ENCODE results near the gene APOE. TPM values are rescaled to one million over a fixed set of nuclear protein-coding genes. Genes with fewer than 3 reads are reported as not detected.

The APOE gene
- total and polyA plus RNA-seq, 9 of the 15 experiments (the other 6 are each of a cell fraction or from before 2014, with no cell fraction given): 0.14 to 180 (median 58.1) TPM; not detected in 1

GRCh38 chr19:44904426-44904994, 1.1 kb upstream of the APOE start:
- CTCF ChIA-PET (ENCODE audit: low intra/inter-chr PET ratio): interaction anchor here (0.6 to 2.1 kb wide), 2 partner anchors 47 to 132 kb away, joined by 4 to 27 read pairs; no protein-coding TSS in a partner anchor
- Histone ChIP-seq H3K4me3 (no peak overlapping the region), H4K20me1 (replicated peaks; ENCODE audit: control insufficient read depth, insufficient read depth, low read length) (0 out of 2 replicates have a peak, but pooled peaks cover 3% of the 10 kb centered on the region), H3K27me3 (ENCODE audit: control insufficient read depth in 2 of 2, insufficient read depth in 2 of 2, low read length in 2 of 2) (no peaks in the 10 kb centered on the region), H3K9ac (ENCODE audit: insufficient read depth in 1 of 2, low read depth in 2 of 2, low read length in 2 of 2) (peak overlapping the region in 1 of 2 experiments; percentile 65; a peak in 2 of 4 replicates), H3K4me1 (replicated peaks in 1 of 2; ENCODE audit: control insufficient read depth in 2 of 2, insufficient read depth in 2 of 2, low read length in 2 of 2) (peaks cover 20 to 73% of the 10 kb centered on the region in 2 experiments; a peak in 4 of 5 replicates), H3K9me1 (ENCODE audit: control insufficient read depth, insufficient read depth, low read length) (no peaks in the 10 kb centered on the region), H2AFZ (ENCODE audit: low read depth, low read length) (no peak overlapping the region), H3K9me3 (replicated peaks; ENCODE audit: control insufficient read depth, insufficient read depth, low read depth, low read length) (no peaks in the 10 kb centered on the region), H3K79me2 (ENCODE audit: control insufficient read depth, insufficient read depth, low read length) (no peaks in the 10 kb centered on the region; the same call in 2 of the 3 replicates), H3K36me3 (ENCODE audit: control insufficient read depth, insufficient read depth, low read length) (peaks cover 69% of the 10 kb centered on the region; the same call in 2 of the 3 replicates), H3K27ac (ENCODE audit: extremely low read depth, low read depth, low read length) (peak overlapping the region; percentile 40; the same call in 2 of the 3 replicates), H3K4me2 (ENCODE audit: insufficient read depth, low read length) (no peak overlapping the region)
- BruUV-seq (replicated peaks): no TSS peak
- peak in 3 of 4 experiments; percentile 32 to 46 (median 32) for DNase-seq (ENCODE audit: extremely low read depth in 1 of 4, low spot score in 3 of 4)
- FAIRE-seq: peak; percentile 15
- in situ Hi-C loops (cut with MboI) (no loop called here), intact Hi-C loops (cut with micrococcal nuclease) (loop anchor here (5.0 kb wide), 1 partner anchor 153 kb away; no protein-coding TSS in a partner anchor)
- POLR2A ChIA-PET: interaction anchor here (0.6 to 2.5 kb wide), 10 partner anchors 10 to 168 kb away, joined by 3 to 11 read pairs (median 3); no protein-coding TSS in a partner anchor
- peak; percentile 11; the same call in 2 of the 3 replicates for ATAC-seq
- 82% methylated on average over 12 of the region's 12 CpGs for WGBS (ENCODE audit: insufficient coverage, low coverage, missing lambda C conversion rate)
- TF ChIP-seq CBX1 (IDR thresholded peaks at IDR 0.05; ENCODE audit: low read depth): peak; percentile 67; the same call in 1 of the 2 replicates
- 0 out of 2 replicates have a peak, but pooled peaks have one; percentile 9 for TF ChIP-seq ELF2 (CRISPR knock-in tag; IDR thresholded peaks at IDR 0.05)
- TF ChIP-seq PHF20 (IDR thresholded peaks at IDR 0.05; ENCODE audit: partially characterized antibody): peak; percentile 19
- TF ChIP-seq SPI1 (IDR thresholded peaks at IDR 0.05; ENCODE audit: borderline replicate concordance, low read depth, low read length): no peak
- 0 out of 2 replicates have a peak, but pooled peaks have one; percentile 28 for TF ChIP-seq TCF15 (CRISPR knock-in tag; IDR thresholded peaks at IDR 0.05)
- TF ChIP-seq MYNN (IDR thresholded peaks at IDR 0.05): 0 out of 2 replicates have a peak, but pooled peaks have one; percentile 12
- TF ChIP-seq MYNN (CRISPR knock-in tag; IDR thresholded peaks at IDR 0.05): no peak
- TF ChIP-seq REST (IDR thresholded peaks at IDR 0.05; ENCODE audit: borderline replicate concordance): peak; percentile 9; the same call in 1 of the 2 replicates
- TF ChIP-seq REST (CRISPR knock-in tag; IDR thresholded peaks at IDR 0.05; ENCODE audit: low read depth): no peak
- TF ChIP-seq HBP1 (CRISPR knock-in tag; IDR thresholded peaks at IDR 0.05): no peak
- TF ChIP-seq XRCC5 (IDR thresholded peaks at IDR 0.05; ENCODE audit: low read depth, low read length): no peak
